GM10266 (cell line): ENCODE results near the gene TBXAS1.

Experiments
- DNase-seq: peaks from one replicate; pipeline ENCODE4 v3.0.0; 2012; ENCODE audit errors: extremely low spot score
- CTCF ChIP-seq: IDR thresholded peaks from 2 replicates; pipeline ENCODE4 v1.5.1; 2012; ENCODE audit warnings: mild to moderate bottlenecking, low read depth; ENCODE audit not compliant: control insufficient read depth, insufficient read depth; ENCODE audit errors: missing control alignments

Gene TBXAS1

GRCh38 chr7:140010194-140010895 is 181.3 kb downstream of the TBXAS1 start:
- no peak for DNase-seq
- no peak for TF ChIP-seq CTCF

GRCh38 chr7:140013676-140014075 is 184.6 kb downstream of the TBXAS1 start:
- no peak for TF ChIP-seq CTCF
- DNase-seq = no peak

GRCh38 chr7:140014123-140014522 is 185.1 kb downstream of the TBXAS1 start:
- TF ChIP-seq CTCF = no peak
- no peak for DNase-seq

GRCh38 chr7:140015471-140015970 is 186.5 kb downstream of the TBXAS1 start:
- no peak for TF ChIP-seq CTCF
- no peak for DNase-seq

GRCh38 chr7:140016540-140016939 is 187.5 kb downstream of the TBXAS1 start:
- DNase-seq = no peak
- TF ChIP-seq CTCF = no peak

- no peak for TF ChIP-seq CTCF
- DNase-seq = no peak
Observed at GRCh38 chr7:140017034-140017433, 188.0 kb downstream of the TBXAS1 start.

- no peak for TF ChIP-seq CTCF
- DNase-seq = no peak
Observed at GRCh38 chr7:140017543-140017942, 188.5 kb downstream of the TBXAS1 start.
